H9 (cell line): ENCODE data around the gene CENPP. TPM values are rescaled to one million over a fixed set of nuclear protein-coding genes. Genes with fewer than 3 reads are reported as not detected.

Source experiments
- DNase-seq: peaks from one replicate; pipeline ENCODE4 v3.0.0-alpha.2; 2017
- H2AFZ ChIP-seq: one replicate; pipeline ENCODE4 v1.6.1; 2013; ENCODE audit warnings: mild to moderate bottlenecking, low read length, control low read depth, moderate library complexity
- H2AK5ac ChIP-seq: 2 replicates; pipeline ENCODE4 v1.6.1; 2013; ENCODE audit warnings: low read length, control low read depth, mixed read lengths; ENCODE audit not compliant: insufficient read length
- H2BK120ac ChIP-seq: one replicate; pipeline ENCODE4 v1.6.1; 2013; ENCODE audit warnings: low read depth, mild to moderate bottlenecking, low read length, control low read depth, inconsistent platforms; ENCODE audit not compliant: poor library complexity, severe bottlenecking
- H2BK12ac ChIP-seq: 2 replicates; pipeline ENCODE4 v1.6.1; 2013; ENCODE audit warnings: low read length, control low read depth, mixed read lengths, low read depth; ENCODE audit not compliant: insufficient read length
- H2BK15ac ChIP-seq: 2 replicates; pipeline ENCODE4 v1.6.1; 2013; ENCODE audit warnings: low read depth, low read length, control low read depth
- H2BK20ac ChIP-seq: one replicate; pipeline ENCODE4 v1.6.1; 2013; ENCODE audit warnings: low read depth, mild to moderate bottlenecking, low read length, control low read depth, inconsistent platforms; ENCODE audit not compliant: poor library complexity, severe bottlenecking
- H2BK5ac ChIP-seq: 2 replicates; pipeline ENCODE4 v1.6.1; 2013; ENCODE audit warnings: low read length, control low read depth, mixed read lengths; ENCODE audit not compliant: insufficient read length
- H3K14ac ChIP-seq: 2 replicates; pipeline ENCODE4 v1.6.1; 2013; ENCODE audit warnings: low read length, control low read depth; ENCODE audit not compliant: insufficient read depth
- H3K18ac ChIP-seq: 2 replicates; pipeline ENCODE4 v1.6.1; 2013; ENCODE audit warnings: low read depth, mild to moderate bottlenecking, mixed read lengths, low read length, control low read depth; ENCODE audit not compliant: insufficient read length
- H3K23ac ChIP-seq: 2 replicates; pipeline ENCODE4 v1.6.1; 2013; ENCODE audit warnings: low read length, control low read depth, mixed read lengths, low read depth; ENCODE audit not compliant: insufficient read length
- H3K23me2 ChIP-seq: 2 replicates; pipeline ENCODE4 v1.6.1; 2013; ENCODE audit warnings: low read depth, mild to moderate bottlenecking, mixed read lengths, low read length, control low read depth; ENCODE audit not compliant: insufficient read length, poor library complexity, severe bottlenecking
- H3K27ac ChIP-seq: 2 replicates; pipeline ENCODE4 v1.5.1; 2013; ENCODE audit warnings: low read length, control low read depth, mixed read lengths, low read depth; ENCODE audit not compliant: insufficient read length
- H3K27me3 ChIP-seq: 2 replicates; pipeline ENCODE4 v1.6.1; 2013; ENCODE audit warnings: low read length, control low read depth, inconsistent platforms; ENCODE audit not compliant: insufficient read depth
- H3K4ac ChIP-seq: 2 replicates; pipeline ENCODE4 v1.6.1; 2013; ENCODE audit warnings: low read depth, mild to moderate bottlenecking, control low read depth, inconsistent platforms, low read length, moderate library complexity
- H3K4me1 ChIP-seq: 2 replicates; pipeline ENCODE4 v1.6.1; 2013; ENCODE audit warnings: low read length, control low read depth, inconsistent platforms; ENCODE audit not compliant: insufficient read depth
- H3K4me2 ChIP-seq: 2 replicates; pipeline ENCODE4 v1.6.1; 2013; ENCODE audit warnings: low read length, control low read depth, mixed read lengths; ENCODE audit not compliant: insufficient read length, insufficient read depth
- H3K56ac ChIP-seq: 2 replicates; pipeline ENCODE4 v1.6.1; 2013; ENCODE audit warnings: low read depth, mild to moderate bottlenecking, mixed read lengths, low read length, control low read depth; ENCODE audit not compliant: insufficient read length
- H3K79me1 ChIP-seq: 2 replicates; pipeline ENCODE4 v1.6.1; 2013; ENCODE audit warnings: low read depth, mild to moderate bottlenecking, moderate library complexity, low read length, control low read depth, inconsistent platforms; ENCODE audit not compliant: insufficient read depth, poor library complexity, severe bottlenecking
- H3K79me2 ChIP-seq: 2 replicates; pipeline ENCODE4 v1.6.1; 2013; ENCODE audit warnings: low read length, control low read depth, inconsistent platforms; ENCODE audit not compliant: insufficient read depth
- H3K9ac ChIP-seq: 2 replicates; pipeline ENCODE4 v1.6.1; 2013; ENCODE audit warnings: low read length, control low read depth, mixed read lengths; ENCODE audit not compliant: insufficient read length; ENCODE audit errors: extremely low read depth
- H3K9me3 ChIP-seq: one replicate; pipeline ENCODE4 v1.6.1; 2013; ENCODE audit warnings: low read depth, low read length, inconsistent platforms; ENCODE audit not compliant: control insufficient read depth
- H3T11ph ChIP-seq: one replicate; pipeline ENCODE4 v1.6.1; 2013; ENCODE audit warnings: mild to moderate bottlenecking, low read length, control low read depth, inconsistent platforms
- H4K20me1 ChIP-seq: one replicate; pipeline ENCODE4 v1.6.1; 2013; ENCODE audit not compliant: control insufficient read depth, insufficient read length, insufficient read depth
- H4K5ac ChIP-seq: 2 replicates; pipeline ENCODE4 v1.6.1; 2013; ENCODE audit warnings: low read depth, mild to moderate bottlenecking, mixed read lengths, low read length, control low read depth; ENCODE audit not compliant: insufficient read length
- H4K8ac ChIP-seq: replicated peaks from 2 replicates; pipeline ENCODE4 v1.6.1; 2013; ENCODE audit warnings: low read length, control low read depth, mixed read lengths, low read depth; ENCODE audit not compliant: insufficient read length
- H4K91ac ChIP-seq: 2 replicates; pipeline ENCODE4 v1.6.1; 2013; ENCODE audit warnings: low read depth, mild to moderate bottlenecking, moderate library complexity, mixed read lengths, low read length, control low read depth; ENCODE audit not compliant: insufficient read length
- H3K27ac Mint-ChIP-seq, 3 experiments: 2 replicates in 2 of 3; 3 replicates in 1 of 3; pipeline ENCODE4 v1.8.0; 2020 to 2021; ENCODE audit warnings: mixed read lengths in 3 of 3, mild to moderate bottlenecking in 1 of 3, moderate library complexity in 1 of 3
- H3K27me3 Mint-ChIP-seq: 2 replicates; pipeline ENCODE4 v1.8.0; 2021; ENCODE audit warnings: low read depth, mild to moderate bottlenecking, moderate library complexity, mixed read lengths
- H3K36me3 Mint-ChIP-seq, 3 experiments: 2 replicates in 2 of 3; 3 replicates in 1 of 3; pipeline ENCODE4 v1.8.0; 2020 to 2021; ENCODE audit warnings: low read depth in 3 of 3, mixed read lengths in 3 of 3; ENCODE audit not compliant: insufficient read depth in 1 of 3
- H3K4me1 Mint-ChIP-seq, 2 experiments: 2 replicates each; pipeline ENCODE4 v1.8.0; 2020; ENCODE audit warnings: mixed read lengths in 2 of 2
- H3K4me3 Mint-ChIP-seq, 2 experiments: 2 replicates in 1 of 2; 3 replicates in 1 of 2; pipeline ENCODE4 v1.8.0; 2020 to 2021; ENCODE audit warnings: mild to moderate bottlenecking in 2 of 2, mixed read lengths in 2 of 2, moderate library complexity in 1 of 2
- H3K9me3 Mint-ChIP-seq, 2 experiments: 2 replicates in 1 of 2; 3 replicates in 1 of 2; pipeline ENCODE4 v1.8.0; 2020; ENCODE audit warnings: mild to moderate bottlenecking in 2 of 2, mixed read lengths in 2 of 2, moderate library complexity in 1 of 2
- CTCF ChIP-seq: fragments of 200-600 bp; sonication (generic); conservative IDR thresholded peaks from 3 replicates; pipeline ENCODE4 v1.8.0; 2021; ENCODE audit warnings: antibody characterized with exemption, mild to moderate bottlenecking
- WGBS: extraction: QIAGEN DNeasy Blood & Tissue Kit; methylation state at CpG from one replicate; pipeline ENCODE4 v1.1.7; 2013; ENCODE audit warnings: missing lambda C conversion rate, low lambda C conversion rate, mixed read lengths; ENCODE audit not compliant: insufficient read length; ENCODE audit errors: extremely low coverage; 5-methylcytosine and 5-hydroxymethylcytosine counted together
- total RNA-seq: library from RNA; stranded (reverse); gene quantifications from 2 replicates; pipeline ENCODE4 v1.2.1, GENCODE V29; 2021

The CENPP gene
- total RNA-seq, 1 experiment from 2014 or later: 9.1 TPM

- H2BK20ac ChIP-seq: no peak overlapping the region
- TF ChIP-seq CTCF: no peak
- no peak overlapping the region for H2AK5ac ChIP-seq
Measured at GRCh38 chr9:92499701-92500100, 173.9 kb downstream of the CENPP start.

More at GRCh38 chr9:92499701-92500100, 173.9 kb downstream of the CENPP start:
- no peaks in the 10 kb centered on the region for H4K20me1 ChIP-seq
- H3K56ac ChIP-seq: no peak overlapping the region
- H3K27ac Mint-ChIP-seq: no peak overlapping the region
- H3K4me1 ChIP-seq: peaks cover 2% of the 10 kb centered on the region; the same call in 1 of the 2 replicates
- no peak overlapping the region for H4K8ac ChIP-seq
- no peak for DNase-seq
- WGBS: no CpG with 5 or more reads among the region's 2 CpGs
- no peaks in the 10 kb centered on the region for H3K9me3 Mint-ChIP-seq
- no peak overlapping the region for H4K5ac ChIP-seq
- H2BK12ac ChIP-seq: no peak overlapping the region
- H2BK120ac ChIP-seq: no peak overlapping the region
- no peak overlapping the region for H3K4me3 Mint-ChIP-seq
- no peaks in the 10 kb centered on the region for H3K27me3 ChIP-seq
- H3K23me2 ChIP-seq: no peaks in the 10 kb centered on the region
- no peaks in the 10 kb centered on the region for H3K79me2 ChIP-seq
- H2BK5ac ChIP-seq: no peak overlapping the region
- H3K14ac ChIP-seq: no peak overlapping the region
- H3K23ac ChIP-seq: no peak overlapping the region
- H3K9me3 ChIP-seq: no peaks in the 10 kb centered on the region
- no peak overlapping the region for H3T11ph ChIP-seq
- H2BK15ac ChIP-seq: no peak overlapping the region
- no peak overlapping the region for H2AFZ ChIP-seq
- no peak overlapping the region for H3K4ac ChIP-seq
- no peaks in the 10 kb centered on the region for H3K79me1 ChIP-seq
- no peak overlapping the region for H3K4me2 ChIP-seq
- no peak overlapping the region for H3K9ac ChIP-seq
- no peak overlapping the region for H3K18ac ChIP-seq
- H3K27ac ChIP-seq: no peak overlapping the region
- H3K27me3 Mint-ChIP-seq: no peaks in the 10 kb centered on the region
- H4K91ac ChIP-seq: no peak overlapping the region
- H3K4me1 Mint-ChIP-seq: peaks cover 9 to 20% of the 10 kb centered on the region in 2 experiments
- H3K36me3 Mint-ChIP-seq: no peaks in the 10 kb centered on the region; a peak in 1 of 7 replicates
